NCI-H2107 (cell line): ENCODE data around the gene ANKRD11.
"Not testable (repeated sequence)": the region's sequence is repeated elsewhere in the genome, so short reads cannot be mapped to it uniquely, and the experiment has no call there.

ENCODE experiments used
- DNase-seq: peaks from one replicate; lab custom pipeline; 2025; lab: John Stamatoyannopoulos, UW

The ANKRD11 gene

DNA sequence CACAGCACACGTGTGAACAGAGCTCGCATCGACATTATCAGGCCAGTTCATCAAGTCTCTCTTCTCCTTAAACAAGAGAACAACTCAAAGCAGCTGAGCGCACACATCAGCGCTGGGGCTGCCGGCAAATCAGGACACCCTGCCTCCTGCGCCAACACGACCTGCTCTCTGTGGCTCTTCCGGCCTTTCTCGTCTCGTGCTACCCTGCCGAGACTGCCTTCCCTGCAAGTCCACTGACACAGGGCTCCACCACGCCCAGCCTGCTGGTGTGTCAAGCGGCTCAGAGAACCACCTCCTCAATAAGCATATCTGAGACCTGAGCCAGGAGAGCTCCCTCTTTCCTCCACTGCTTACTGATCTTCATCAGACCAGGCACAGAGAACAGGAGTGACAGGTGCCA, 176.0 kb downstream of the ANKRD11 start:
- no peak for DNase-seq

DNA sequence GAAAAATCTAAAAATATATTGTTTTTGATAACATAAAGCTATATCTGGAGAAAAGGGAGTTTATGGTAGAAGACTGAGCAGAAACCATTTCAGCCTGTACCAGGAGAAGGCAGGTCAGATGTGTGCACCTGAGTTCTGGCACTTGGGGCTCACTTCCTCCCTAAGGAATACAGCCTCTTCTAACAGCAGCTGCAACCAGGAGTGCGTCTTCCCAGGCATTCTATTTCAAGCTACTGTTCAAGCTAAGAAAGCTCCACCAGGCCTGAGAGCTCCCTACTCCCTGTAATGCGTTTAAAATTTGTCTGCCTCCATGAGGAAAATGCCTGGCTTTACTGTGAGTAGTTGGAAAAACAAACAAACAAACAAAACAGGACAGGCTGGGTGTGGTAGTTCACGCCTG, 176.8 kb downstream of the ANKRD11 start:
- DNase-seq: no peak

DNA sequence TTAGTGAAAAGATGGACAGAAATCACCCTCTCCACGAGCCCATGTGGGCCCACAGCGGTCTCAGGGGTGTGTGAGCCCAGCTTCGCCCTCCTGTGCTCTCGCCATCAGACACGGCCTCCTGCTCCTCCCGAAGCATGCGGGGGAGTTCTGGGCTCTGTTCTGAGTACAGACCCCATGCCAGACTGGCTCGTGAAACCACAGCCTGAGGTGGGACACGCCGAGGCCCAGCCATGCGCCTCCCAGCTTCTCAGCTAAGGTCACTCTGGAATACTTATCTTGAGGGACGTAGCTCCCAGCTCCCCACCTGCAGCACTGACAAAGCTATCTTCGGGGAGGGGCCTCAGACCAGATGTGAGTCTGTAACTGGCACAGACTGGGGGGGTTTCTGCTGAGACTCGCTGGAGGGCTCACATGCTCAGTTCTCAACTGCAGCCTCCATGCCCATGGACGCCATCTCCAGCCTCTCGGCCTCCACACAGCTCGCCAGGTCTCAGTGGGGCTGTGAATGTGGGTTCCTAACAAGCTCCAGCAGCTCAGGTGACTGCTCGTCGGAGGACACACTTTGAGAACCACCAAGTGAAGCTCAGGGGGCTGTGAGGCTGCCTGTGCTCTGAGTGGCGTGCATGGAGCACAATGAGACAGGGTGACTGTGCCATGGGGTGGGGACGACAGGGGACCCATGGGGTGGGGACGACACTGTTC, 177.6 kb downstream of the ANKRD11 start:
- DNase-seq: no peak

DNA sequence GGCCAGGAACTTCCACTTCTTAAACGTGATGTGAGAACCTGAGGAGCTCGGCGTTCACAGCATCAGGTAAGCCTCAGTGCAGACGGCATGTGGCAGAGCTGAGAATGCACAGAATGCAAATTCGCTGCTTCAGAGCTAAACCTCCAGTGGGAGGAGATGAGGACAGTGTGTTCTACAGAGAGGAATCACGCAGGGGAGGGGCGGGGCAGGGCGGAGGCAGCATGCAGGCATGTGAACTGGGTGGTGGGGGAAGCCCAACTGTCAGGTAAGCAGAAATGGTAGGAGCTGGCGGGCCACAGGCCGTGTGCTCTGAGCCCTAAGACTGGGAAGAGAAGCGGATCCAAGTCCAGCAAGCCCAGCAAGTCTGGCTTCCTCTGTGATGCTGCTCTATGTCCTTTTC, 178.2 kb downstream of the ANKRD11 start:
- no peak for DNase-seq

DNA sequence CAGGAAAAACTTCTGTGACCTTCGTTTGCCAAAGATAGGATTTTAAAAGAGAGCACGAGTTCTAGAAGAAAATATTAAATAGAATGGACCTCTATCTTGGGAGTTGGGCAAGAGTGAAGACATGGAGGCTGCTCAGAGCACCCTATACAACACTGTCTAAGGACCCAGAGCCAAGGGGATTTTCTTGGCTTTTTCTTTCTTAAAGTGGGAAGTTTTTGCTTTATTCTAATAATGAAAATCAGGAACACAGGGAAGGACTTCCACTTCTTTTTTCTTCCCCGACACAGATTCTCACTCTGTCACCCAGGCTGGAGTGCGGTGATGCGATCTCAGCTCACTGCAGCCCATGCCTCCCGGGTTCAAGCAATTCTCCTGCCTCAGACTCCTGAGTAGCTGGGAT, 178.7 kb downstream of the ANKRD11 start:
- no peak for DNase-seq

DNA sequence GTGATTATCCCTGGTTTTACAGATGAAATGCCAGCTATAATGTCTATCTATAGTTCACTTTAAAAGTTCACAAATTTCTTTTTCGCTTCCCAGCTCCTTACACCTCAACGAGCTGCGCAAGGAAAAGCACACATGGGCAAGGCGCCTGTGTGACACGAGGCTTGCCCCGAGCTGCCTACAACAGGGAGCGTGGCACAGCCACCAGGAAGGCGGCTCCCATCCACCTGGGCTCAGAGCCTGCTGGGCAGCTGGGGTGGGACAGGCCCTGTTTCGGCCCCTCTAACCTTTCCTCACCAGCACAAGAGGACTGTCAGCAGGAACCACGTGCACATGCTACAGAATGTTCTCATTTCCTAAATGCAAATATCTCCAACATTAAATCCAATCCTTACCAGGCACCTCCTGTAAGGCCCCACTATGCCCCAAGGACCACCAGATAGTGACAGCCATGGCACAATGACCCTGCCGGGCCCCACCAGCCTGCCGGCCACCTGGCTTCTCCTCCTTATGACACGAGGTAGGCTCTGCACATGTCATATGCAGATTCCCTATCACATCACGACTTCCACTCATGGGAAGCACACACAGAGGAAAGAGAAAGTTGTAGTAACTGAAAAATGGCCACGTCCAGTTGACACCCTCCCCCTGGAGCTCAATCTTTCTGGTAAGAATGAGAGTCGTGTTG, 180.8 kb downstream of the ANKRD11 start:
- no peak for DNase-seq

DNA sequence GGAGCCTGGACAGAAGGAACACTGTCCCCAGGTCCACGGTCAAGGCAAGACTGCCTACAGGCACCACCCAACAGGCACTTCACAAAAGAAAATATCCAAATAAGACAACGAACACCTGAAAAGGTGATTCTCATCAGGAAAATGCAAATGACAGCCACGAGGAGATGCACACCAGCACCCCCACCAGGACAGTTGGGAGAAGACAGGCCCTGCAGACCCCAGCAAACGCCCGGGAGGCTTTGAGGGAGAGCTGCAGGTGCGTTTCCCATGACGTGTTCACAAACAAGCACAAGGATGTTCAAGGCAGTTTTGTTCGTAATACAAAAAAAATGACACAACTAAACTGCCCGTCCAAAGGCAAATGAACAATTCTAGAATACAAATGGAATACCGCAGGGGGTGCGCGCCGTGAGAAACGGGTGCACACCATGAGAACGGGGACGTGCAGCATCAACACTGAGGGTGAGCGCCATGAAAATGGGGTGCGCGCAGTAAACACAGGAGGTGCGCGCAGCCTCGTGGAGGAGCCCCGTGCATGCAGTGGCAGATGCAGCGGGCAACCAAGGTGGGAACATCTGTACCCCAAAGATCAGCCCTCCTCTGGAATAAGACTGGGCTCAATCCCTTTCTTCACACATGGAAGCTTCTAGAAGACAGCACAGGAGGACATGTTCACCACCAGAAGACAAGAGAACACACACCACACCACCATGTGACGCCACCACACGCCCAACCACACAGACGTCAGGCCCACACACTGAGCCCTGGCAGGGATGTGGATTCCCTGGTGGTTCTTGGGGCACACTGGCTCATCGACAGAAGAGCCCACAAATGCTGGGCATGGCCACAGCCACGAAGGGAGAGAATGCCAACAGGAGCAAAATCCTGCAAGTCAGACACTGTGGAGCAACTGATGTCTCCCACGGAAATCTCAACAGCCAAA, 181.7 kb downstream of the ANKRD11 start:
- no peak for DNase-seq

DNA sequence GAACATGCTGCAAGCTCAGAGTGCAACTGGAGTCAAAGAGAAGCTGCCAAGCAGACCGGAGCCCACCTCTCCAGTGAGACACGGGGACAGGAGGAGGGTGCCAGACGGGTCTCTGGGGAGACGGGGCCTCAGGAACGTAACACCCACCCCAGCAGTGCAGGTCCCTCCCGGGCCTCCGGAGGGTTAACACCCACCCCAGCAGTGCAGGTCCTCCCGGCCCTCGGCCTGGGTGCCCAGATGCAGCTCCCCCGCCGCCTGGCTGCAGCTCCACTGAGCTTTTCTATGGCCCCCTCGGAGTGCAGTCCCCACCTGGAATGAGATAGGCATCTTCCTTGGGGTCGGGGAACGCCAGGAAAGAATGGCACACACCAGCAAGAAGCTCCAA, 182.9 kb downstream of the ANKRD11 start:
- no peak for DNase-seq

DNA sequence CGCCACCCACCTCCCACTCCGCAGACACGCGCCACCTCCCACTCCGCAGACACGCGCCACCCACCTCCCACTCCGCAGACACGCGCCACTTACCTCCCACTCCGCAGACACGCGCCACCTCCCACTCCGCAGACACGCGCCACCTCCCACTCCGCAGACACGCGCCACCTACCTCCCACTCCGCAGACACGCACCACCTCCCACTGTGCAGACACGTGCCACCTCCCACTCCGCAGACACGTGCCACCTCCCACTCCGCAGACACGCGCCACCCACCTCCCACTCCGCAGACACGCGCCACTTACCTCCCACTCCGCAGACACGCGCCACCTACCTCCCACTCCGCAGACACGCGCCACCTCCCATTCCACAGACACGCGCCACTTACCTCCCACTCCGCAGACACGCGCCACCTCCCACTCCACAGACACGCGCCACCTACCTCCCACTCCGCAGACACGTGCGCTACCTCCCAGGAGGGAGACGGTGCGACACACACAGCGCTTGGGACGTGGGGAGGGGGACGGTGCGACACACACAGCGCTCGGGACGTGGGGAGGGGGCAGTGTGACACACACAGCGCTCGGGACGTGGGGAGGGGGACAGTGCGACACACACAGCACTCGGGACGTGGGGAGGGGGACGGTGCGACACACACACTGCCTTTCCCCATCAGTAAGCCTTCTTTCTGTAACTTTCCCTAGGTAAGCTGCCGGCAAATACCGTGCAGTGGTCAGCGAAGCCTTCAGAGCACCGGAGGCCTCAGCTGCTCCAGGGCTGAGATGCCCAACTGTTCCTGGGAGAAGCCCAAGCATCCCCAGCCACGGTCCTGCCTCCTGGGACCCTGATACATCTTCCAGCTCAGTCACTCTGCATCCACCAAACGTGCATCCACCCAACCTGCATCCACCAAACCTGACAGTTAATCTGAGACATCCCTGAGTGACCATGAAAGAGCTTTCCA, 183.6 kb downstream of the ANKRD11 start:
- not testable (repeated sequence) for DNase-seq

DNA sequence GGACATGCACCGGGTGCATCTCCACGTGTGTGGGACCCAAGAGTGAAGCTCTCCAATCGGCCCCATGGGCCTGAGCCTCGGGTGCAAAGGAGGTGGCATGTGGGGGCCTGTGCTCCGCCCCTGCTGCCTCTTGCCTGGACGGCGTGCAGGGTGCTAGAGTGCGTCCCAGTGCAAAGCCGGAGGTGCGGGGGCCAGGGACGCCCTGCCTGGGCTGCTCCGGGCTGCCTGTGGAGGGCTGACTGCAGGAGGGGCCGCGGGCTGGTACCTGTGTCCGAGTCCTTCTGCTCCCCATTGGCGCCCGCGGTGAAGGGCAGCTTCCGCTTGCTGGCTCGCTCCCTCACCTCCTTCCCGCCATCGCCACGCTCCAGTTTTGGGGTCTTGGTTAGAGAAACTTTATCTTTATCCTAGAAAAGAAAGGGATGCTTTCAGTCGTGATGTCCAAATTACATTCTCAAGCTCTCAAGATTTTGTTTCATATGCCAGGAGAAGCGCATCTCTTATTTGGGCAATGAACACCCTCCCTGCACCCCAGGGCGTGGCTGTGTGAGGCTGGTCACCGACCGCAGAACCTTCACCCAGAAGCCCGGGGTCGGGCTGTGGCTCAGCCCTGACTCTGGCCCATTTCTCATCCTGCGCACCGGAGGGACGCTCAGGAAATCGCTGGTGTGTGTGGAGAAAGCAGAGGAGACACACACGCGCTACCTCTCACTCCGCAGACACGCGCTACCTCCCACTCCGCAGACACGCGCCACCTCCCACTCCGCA, 185.2 kb downstream of the ANKRD11 start:
- DNase-seq: no peak

DNA sequence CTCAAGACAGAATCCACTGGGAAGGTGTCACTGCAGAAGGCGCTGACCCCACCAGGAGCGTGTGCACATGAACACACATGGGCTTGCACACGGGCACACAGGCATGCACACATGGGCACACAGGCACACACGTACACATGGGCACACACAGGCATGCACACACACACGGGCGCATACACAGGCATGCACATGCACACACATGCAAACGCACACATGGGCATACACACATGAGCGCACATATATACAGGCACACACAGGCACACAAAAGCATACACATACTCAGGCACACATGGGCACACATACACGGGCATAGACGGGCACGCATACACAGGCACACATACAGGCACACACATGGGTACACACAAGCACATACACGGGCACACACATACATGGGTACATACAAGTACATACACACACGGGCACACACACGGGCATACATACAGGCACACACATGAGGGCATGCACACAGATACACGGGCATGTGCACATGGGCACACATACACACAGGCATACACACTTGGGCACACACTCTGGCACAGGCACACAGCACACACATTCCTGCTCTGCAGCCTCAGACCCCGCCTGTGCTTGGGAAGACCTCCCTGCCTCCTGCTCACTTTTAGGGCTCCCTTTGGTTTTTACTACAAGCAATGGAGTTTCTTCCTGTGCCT, 186.0 kb downstream of the ANKRD11 start:
- DNase-seq: no peak

DNA sequence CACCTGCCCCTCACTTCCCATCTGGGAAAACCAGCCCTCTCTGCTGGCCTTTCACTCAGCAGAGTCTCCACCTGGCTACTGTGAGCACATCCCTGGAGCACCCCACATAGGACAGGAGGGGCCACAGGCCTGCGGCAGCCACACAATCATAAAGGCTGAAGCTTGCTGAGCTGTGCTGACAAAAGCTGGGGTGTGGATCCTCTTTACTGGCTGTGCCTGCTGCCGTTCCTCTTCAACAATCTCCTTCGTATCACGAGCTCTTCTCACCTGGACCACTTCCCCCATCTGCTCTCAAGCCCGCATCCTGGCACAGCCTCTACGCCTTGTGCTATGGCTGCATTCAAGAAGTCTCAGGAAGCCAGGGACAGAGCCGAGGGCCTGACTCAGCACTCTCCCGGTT, 186.7 kb downstream of the ANKRD11 start:
- no peak for DNase-seq

DNA sequence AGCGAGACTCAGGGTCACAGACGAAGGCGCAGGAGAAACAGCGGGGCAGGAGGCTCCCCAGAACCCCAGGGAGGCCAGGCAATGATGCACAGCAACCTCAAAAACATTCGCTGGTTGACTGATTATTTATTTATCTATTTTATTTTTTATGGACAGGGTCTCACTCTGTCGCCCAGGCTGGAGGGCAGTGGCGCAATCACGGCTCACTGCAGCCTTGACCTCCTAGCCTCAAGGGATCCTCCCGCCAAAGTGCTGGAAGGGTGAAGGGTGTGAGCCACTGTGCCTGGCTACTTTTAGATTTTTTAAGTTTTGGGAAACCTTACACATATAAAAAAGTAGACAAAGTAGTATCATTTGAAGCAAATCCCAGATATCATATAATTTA, 189.4 kb downstream of the ANKRD11 start:
- DNase-seq: no peak

DNA sequence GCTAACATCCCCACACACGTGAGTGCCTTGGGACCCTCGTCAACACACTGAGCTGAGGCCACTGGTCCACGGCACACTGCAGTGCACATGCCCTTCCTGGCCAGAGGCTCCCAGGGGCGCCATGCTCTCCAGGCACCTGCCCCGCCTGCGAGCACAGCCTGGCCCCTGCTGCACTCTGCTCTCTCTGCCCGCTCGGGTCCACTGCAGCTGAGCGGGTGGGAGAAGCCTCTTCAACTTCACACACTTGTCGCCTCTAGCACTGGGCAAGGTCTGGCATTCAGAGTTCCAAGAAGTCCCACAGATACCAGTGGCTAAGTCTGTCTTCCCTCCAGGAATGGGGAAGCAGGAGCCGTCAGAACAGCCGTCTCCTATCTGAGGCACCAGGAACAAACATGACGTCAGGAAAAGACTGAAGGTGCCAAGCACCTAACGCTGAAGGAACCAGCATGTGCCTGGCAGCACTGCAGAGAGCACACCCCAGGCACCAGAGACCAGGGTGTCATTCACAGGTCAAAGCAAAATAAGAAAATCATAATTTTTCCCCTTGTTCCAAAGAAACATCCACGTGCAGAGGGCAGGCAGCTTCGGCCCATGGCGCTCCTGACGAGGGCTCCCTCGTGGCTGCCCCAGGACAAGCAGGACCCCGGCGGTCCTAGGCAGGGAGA, 189.9 kb downstream of the ANKRD11 start:
- no peak for DNase-seq

DNA sequence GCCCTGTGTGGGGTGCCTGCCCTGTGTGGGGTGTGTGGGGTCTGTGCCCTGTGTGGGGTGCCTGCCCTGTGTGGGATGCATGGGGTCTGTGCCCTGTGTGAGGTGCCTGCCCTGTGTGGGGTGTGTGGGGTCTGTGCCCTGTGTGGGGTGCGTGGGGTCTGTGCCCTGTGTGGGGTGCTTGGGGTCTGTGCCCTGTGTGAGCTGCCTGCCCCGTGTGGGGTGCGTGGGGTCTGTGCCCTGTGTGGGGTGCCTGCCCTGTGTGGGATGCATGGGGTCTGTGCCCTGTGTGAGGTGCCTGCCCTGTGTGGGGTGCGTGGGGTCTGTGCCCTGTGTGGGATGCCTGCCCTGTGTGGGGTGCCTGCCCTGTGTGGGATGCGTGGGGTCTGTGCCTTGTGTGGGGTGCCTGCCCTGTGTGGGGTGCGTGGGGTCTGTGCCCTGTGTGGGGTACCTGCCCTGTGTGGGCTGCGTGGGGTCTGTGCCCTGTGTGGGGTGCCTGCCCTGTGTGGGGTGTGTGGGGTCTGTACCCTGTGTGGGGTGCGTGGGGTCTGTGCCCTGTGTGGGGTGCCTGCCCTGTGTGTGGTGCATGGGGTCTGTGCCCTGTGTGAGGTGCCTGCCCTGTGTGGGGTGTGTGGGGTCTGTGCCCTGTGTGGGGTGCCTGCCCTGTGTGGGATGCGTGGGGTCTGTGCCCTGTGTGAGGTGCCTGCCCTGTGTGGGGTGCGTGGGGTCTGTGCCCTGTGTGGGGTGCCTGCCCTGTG, 190.8 kb downstream of the ANKRD11 start:
- not testable (repeated sequence) for DNase-seq

DNA sequence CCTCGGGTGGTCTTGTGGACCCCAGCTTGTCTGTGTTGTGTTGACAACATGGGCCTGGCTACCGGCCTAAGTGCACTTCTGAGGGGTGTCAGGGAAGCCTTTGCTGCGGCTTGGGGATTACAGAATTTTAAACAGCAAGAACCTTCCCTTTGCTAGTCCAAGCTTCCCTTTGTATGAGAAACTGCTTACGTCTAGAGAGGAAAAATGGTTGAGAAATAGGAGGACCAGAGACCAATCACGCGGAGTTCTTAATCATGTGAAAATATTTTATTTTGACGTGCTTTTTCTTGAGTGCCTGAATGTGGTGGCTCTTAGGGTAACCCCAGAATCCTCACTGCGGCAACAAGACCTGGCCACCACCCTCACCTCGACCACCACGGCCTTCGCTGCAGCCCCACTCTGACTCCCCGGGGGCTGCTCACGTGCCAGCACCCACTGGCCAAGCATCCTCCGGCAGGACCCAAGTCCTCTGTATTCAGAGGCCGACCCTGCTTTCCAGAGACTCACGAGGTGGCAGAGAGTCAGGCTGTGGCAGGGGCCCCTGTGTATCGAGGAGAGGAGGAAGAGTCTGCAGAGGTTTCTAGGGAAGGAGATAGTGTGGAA, 191.6 kb downstream of the ANKRD11 start:
- no peak for DNase-seq

DNA sequence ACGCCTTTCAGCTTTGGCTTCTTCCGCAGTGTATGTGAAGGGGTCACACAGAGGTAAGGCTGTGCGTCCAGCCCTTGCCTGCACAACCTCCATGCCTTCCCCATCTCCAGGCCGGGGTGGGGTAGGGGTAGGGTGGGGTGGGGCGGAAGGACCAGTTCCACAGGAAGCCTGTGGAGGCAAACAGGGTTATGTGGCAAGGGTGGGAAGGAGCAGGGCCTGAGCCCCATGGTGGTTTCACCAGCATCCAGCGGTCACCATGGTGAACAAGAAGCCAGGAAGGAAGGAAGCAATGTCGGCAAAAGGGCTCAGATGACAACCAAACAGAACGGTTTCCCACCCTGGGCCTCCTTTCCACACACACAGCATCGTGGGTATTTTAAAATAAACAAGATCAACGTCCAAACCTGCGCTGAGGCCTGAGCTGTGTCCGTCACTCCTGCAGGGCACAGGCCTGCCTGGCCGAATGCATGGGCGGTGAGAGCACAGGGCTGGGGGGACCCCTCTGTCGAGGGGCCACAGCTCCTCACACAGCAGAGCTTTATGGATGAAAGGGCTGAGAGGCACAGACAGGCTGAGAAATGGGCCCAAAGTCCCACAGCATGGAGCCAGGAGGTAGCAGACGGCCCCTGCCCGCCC, 192.3 kb downstream of the ANKRD11 start:
- no peak for DNase-seq
